ENCODE measurements around the gene SPATA6.
"Not testable (repeated sequence)": the region's sequence is repeated elsewhere in the genome, so short reads cannot be mapped to it uniquely, and the experiment has no call there.

The SPATA6 gene

DNA sequence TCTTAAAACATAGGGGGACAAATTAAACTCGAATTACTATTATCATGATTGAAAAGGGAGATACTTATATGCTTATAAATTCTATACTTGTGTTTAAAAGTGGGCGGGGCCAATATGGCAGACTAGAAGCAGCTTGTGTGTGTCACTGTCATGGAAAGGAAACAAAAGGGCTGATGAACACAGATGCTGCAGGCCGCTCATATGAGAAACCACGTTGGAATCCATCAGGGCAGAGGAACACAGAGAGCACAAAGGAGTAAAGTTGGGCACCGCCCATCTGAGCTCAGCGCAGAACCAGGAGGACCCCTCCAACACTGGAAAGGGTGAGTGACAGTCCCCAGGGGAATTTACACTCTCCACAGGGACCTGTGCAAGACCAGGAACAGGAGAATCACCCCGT is 142.5 kb downstream of the SPATA6 start:
- in situ Hi-C loops (cut with HindIII; ENCODE audit: low sequenced_read_pairs), result no loop called here
- H3K4me3 ChIP-seq (ENCODE audit: low read depth, low read length), result no peak overlapping the region
- TF ChIP-seq, protein P1, sequence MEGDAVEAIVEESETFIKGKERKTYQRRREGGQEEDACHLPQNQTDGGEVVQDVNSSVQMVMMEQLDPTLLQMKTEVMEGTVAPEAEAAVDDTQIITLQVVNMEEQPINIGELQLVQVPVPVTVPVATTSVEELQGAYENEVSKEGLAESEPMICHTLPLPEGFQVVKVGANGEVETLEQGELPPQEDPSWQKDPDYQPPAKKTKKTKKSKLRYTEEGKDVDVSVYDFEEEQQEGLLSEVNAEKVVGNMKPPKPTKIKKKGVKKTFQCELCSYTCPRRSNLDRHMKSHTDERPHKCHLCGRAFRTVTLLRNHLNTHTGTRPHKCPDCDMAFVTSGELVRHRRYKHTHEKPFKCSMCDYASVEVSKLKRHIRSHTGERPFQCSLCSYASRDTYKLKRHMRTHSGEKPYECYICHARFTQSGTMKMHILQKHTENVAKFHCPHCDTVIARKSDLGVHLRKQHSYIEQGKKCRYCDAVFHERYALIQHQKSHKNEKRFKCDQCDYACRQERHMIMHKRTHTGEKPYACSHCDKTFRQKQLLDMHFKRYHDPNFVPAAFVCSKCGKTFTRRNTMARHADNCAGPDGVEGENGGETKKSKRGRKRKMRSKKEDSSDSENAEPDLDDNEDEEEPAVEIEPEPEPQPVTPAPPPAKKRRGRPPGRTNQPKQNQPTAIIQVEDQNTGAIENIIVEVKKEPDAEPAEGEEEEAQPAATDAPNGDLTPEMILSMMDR (IDR thresholded peaks at IDR 0.05; ENCODE audit: low read depth, low read length), result no peak
- DNase-seq (ENCODE audit: low read depth, low spot score), result no peak

DNA sequence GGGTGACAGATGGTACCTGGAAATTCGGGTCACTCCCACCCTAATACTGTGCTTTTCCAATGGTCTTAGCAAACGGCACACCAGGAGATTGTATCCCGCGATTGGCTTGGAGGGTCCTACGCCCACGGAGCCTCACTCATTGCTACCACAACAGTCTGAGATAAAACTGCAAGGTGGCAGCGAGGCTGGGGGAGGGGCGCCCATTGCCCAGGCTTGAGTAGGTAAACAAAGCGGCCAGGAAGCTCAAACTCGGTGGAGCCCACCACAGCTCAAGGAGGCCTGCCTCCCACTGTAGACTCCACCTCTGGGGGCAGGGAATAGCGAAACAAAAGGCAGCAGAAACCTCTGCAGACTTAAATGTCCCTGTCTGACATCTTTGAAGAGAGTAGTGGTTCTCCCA is 160.2 kb downstream of the SPATA6 start:
- H3K4me3 ChIP-seq (ENCODE audit: low read depth, low read length); in situ Hi-C loops (cut with HindIII; ENCODE audit: low sequenced_read_pairs); DNase-seq (ENCODE audit: low read depth, low spot score): not testable (repeated sequence)

- TF ChIP-seq, protein P1 (IDR thresholded peaks at IDR 0.05; ENCODE audit: low read depth, low read length), result no peak
- in situ Hi-C loops (cut with HindIII; ENCODE audit: low sequenced_read_pairs), result no loop called here
- no peak for DNase-seq (ENCODE audit: low read depth, low spot score)
Measured at GRCh38 chr1:48309564-48310082, 162.4 kb downstream of the SPATA6 start.

DNA sequence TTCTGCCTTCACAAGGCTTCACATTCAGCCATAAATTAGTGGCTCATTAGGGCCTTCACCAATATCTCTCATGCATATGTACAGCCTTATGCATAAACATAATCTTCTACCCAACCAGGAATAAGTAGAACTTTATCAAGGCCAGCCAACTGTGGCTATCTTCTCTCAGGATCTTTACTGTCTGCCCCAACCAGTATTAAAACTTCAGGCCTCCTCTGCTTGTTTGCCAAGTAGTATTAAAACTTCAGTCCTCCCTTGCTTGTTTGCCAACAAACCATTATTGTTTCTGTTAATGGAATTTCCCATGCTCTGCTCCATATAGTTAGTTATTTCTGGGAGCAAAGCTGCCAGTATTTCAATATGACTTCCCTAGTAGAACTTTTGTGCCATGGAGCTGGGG is 169.4 kb downstream of the SPATA6 start:
- in situ Hi-C loops (cut with HindIII; ENCODE audit: low sequenced_read_pairs), result no loop called here

More at GRCh38 chr1:48309564-48310082, 162.4 kb downstream of the SPATA6 start:
- H3K4me3 ChIP-seq (ENCODE audit: low read depth, low read length), result no peak overlapping the region

DNA sequence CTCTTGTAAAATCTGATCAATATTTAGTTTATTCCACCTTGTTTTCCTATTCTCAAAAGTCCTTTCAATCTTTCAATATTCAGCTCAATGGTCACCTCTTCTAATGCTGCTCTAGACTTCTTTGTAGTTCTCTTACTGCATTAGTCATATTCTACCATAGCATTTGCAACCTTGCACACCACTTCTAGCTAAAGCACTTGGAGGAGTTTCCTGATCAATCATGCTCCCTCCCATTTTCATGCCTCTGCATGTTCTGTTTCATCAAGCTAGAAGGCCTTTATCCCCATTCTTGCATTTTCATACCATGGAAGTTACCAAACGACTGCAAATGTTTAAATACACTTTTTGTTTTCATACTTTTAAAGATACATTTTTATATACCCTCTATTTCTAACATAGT is 177.3 kb downstream of the SPATA6 start:
- in situ Hi-C loops (cut with HindIII; ENCODE audit: low sequenced_read_pairs), result no loop called here

More for the DNA sequence above, 169.4 kb downstream of the SPATA6 start:
- H3K4me3 ChIP-seq (ENCODE audit: low read depth, low read length), result no peak overlapping the region
- no peak for DNase-seq (ENCODE audit: low read depth, low spot score)
- TF ChIP-seq, protein P1 (IDR thresholded peaks at IDR 0.05; ENCODE audit: low read depth, low read length), result no peak

DNA sequence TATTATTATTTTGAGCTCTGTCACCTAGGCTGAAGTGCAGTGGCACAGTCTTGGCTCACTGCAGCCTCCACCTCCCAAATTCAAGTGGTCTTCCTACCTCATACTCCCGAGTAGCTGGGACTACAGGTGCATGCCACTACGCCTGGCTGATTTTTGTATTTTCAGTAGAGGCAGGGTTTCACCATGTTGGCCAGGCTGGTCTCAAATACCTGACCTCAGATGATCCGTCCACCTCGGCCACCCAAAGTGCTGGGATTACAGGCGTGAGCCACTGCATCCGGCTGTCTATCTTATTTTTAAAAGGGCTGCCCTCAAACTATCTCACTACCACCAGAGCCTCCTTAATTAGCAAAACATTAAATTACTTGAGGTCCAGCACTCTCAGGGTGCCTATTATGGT is 177.9 kb downstream of the SPATA6 start:
- H3K4me3 ChIP-seq (ENCODE audit: low read depth, low read length); DNase-seq (ENCODE audit: low read depth, low spot score); in situ Hi-C loops (cut with HindIII; ENCODE audit: low sequenced_read_pairs): not testable (repeated sequence)

More for the DNA sequence above, 177.3 kb downstream of the SPATA6 start:
- DNase-seq (ENCODE audit: low read depth, low spot score), result no peak
- TF ChIP-seq, protein P1 (IDR thresholded peaks at IDR 0.05; ENCODE audit: low read depth, low read length), result no peak
- no peak overlapping the region for H3K4me3 ChIP-seq (ENCODE audit: low read depth, low read length)

- H3K4me3 ChIP-seq (ENCODE audit: low read depth, low read length), result no peak overlapping the region
- no peak for DNase-seq (ENCODE audit: low read depth, low spot score)
- TF ChIP-seq, protein P1 (IDR thresholded peaks at IDR 0.05; ENCODE audit: low read depth, low read length), result no peak
- in situ Hi-C loops (cut with HindIII; ENCODE audit: low sequenced_read_pairs), result no loop called here
Measured at GRCh38 chr1:48292706-48293105, 179.3 kb downstream of the SPATA6 start.

DNA sequence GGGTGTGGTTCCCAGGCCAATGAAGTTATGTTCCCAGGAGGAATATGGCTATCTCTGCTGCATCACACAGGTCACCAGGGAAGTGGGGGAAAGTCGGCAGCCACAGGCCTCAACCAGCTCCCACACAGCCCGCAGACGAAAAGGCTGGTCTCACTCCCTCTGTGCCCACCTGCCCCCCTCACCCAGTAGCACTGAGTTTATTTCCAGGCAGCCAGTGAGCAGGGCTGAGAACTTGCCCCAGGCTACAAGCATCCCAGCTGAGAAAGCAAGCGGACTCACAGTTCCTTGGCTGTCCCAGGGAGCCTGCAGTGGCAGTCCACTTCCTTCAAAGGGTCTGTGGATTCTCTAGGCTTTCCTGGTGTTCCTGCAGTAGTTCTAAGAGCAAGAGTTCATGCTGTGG is 180.6 kb downstream of the SPATA6 start:
- in situ Hi-C loops (cut with HindIII; ENCODE audit: low sequenced_read_pairs), result no loop called here
- DNase-seq (ENCODE audit: low read depth, low spot score), result no peak
- TF ChIP-seq, protein P1 (IDR thresholded peaks at IDR 0.05; ENCODE audit: low read depth, low read length), result no peak
- no peak overlapping the region for H3K4me3 ChIP-seq (ENCODE audit: low read depth, low read length)
